ENCODE results near the gene DUS1L. TPM values are rescaled to one million over a fixed set of nuclear protein-coding genes. Genes with fewer than 3 reads are reported as not detected.

DUS1L gene
- total and polyA plus RNA-seq, 2 experiments from 2014 or later, result 71.9 to 160 TPM

DNA sequence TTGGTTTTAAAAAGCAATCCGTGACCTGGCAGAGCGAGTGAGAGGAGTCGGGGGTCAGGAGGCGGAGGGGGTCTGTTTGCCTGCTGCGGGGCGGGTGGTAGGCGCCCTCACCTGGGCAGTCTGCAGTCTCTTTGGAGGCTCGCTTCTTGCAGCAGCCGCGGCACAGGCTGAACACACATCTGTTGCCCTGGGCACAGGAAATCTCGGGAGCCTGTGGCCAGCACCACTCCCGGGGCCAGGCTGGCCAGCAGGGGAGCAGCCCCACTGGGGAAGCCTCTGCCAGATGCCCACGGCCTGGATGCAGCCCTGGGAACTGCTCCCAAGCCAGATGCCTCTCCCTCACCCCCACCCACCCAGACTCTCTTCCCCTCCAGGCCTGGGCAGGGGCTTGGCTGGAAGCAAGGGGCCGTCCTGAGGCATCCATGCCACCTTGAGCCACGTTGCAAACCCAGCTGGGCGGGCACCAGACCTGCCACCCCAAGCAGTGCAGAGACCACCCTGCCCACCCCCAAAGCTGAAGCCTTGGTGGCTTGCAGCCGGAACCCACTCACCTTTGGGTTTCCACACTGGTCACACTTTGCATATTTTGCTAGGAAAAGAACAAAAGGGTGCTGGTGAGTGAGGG is 7.3 kb downstream of the DUS1L start:
- DNase-seq (ENCODE audit: low spot score), result no peak
- TF ChIP-seq, protein P1, sequence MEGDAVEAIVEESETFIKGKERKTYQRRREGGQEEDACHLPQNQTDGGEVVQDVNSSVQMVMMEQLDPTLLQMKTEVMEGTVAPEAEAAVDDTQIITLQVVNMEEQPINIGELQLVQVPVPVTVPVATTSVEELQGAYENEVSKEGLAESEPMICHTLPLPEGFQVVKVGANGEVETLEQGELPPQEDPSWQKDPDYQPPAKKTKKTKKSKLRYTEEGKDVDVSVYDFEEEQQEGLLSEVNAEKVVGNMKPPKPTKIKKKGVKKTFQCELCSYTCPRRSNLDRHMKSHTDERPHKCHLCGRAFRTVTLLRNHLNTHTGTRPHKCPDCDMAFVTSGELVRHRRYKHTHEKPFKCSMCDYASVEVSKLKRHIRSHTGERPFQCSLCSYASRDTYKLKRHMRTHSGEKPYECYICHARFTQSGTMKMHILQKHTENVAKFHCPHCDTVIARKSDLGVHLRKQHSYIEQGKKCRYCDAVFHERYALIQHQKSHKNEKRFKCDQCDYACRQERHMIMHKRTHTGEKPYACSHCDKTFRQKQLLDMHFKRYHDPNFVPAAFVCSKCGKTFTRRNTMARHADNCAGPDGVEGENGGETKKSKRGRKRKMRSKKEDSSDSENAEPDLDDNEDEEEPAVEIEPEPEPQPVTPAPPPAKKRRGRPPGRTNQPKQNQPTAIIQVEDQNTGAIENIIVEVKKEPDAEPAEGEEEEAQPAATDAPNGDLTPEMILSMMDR (IDR thresholded peaks at IDR 0.05; ENCODE audit: poor library complexity), result no peak
- TF ChIP-seq EZH2 (IDR thresholded peaks at IDR 0.05; ENCODE audit: borderline replicate concordance) (no peak), EZH2phosphoT487 (IDR thresholded peaks at IDR 0.05; ENCODE audit: low read depth, severe bottlenecking, unreplicated experiment) (no peak)
- Histone ChIP-seq H3K79me2 (peaks cover 2% of the 10 kb centered on the region), H3K27ac (no peak overlapping the region), H4K20me1 (ENCODE audit: insufficient read depth, poor library complexity, severe bottlenecking) (no peaks in the 10 kb centered on the region), H3K27me3 (no peaks in the 10 kb centered on the region), H2AFZ (no peak overlapping the region), H3K4me2 (no peak overlapping the region), H3K9me3 (ENCODE audit: low read depth) (no peaks in the 10 kb centered on the region), H3K9me2 (replicated peaks; ENCODE audit: insufficient read depth) (no peaks in the 10 kb centered on the region), H3K4me3 (no peak overlapping the region), H3K36me3 (replicated peaks; ENCODE audit: insufficient read depth, low read depth) (no peaks in the 10 kb centered on the region), H3K4me1 (ENCODE audit: insufficient read depth) (peaks cover under 1% of the 10 kb centered on the region)
- WGBS (ENCODE audit: low lambda C conversion rate, missing lambda C conversion rate), result 96% methylated on average over 10 of the region's 17 CpGs

DNA sequence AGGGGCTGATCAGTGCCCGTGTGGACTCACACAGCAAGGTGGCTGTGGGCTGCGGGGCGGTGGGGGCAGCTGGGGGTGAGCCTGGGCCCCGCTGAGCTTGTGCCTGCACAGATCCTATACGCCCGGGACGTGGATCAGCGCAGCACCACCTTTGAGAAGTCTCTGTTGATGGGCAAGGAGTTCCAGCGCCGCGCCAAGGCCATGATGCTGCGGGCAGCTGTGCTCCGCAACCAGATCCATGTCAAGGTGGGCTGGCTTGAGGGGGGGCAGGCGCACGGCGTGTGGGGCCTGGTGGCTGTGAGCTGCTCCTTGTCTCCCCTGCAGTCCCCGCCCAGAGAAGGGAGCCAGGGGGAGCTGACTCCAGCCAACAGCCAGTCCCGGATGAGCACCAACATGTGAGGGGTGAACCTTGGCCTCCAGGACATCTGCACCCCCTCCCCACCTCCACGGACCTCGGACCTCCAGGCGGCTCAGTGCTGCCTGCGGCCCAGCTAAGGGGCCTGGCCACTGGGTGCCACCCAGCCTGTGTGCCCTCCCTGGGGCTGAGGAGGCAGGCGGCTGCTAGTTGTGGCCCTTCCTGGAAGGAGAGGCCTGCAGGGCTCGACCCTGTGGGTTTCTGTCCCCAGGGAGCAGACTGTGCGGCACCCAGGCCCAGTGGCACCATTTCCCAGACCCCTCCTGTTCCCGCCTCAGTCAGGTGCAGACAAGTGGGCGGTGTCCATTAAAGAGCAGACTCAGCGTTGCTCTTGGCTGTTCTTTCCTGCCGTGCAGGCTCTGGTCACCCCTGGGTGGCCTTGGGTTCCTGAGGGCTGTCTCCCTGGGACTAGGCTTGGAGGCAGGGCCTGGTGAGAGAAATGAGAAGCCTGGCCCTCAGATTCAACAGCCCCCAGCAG is 8.6 kb downstream of the DUS1L start:
- peaks cover 15% of the 10 kb centered on the region for H3K79me2 ChIP-seq

DNA sequence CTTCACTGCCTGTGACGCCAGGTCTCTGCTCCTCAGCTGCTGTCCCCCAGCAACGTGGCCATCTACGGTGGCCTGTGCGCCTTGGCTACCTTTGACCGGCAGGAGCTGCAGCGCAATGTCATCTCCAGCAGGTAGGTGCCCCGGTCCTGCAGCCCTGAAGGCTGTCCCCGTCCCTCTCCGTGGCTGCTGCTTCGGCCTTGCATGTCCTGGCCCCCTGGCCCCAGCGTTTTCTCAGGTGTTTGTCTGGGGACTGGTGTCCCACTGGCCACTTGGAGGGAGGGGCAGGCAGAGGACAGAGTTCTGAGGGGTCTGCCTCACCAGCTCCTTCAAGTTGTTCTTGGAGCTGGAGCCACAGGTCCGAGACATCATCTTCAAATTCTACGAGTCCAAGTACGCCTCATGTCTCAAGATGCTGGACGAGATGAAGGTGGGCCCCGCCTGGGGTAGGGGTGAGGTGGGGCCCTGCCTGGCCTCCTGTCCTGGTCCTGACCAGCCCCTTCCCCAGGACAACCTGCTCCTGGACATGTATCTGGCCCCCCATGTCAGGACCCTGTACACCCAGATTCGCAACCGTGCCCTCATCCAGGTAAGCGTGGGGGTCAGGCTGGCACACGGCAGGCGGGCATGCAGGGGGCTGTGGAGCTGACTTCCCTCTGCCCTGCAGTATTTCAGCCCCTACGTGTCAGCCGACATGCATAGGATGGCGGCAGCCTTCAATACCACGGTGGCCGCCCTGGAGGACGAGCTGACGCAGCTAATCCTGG is 9.5 kb downstream of the DUS1L start:
- no peak overlapping the region for H3K4me2 ChIP-seq
- no peaks in the 10 kb centered on the region for H3K9me2 ChIP-seq (replicated peaks; ENCODE audit: insufficient read depth)
- no peak overlapping the region for H3K27ac ChIP-seq
- 95% methylated on average over 28 of the region's 28 CpGs for WGBS (ENCODE audit: low lambda C conversion rate, missing lambda C conversion rate)
- H3K36me3 ChIP-seq (replicated peaks; ENCODE audit: insufficient read depth, low read depth), result no peaks in the 10 kb centered on the region
- H3K9me3 ChIP-seq (ENCODE audit: low read depth), result no peaks in the 10 kb centered on the region
- peaks cover 17% of the 10 kb centered on the region for H3K79me2 ChIP-seq
- H3K27me3 ChIP-seq, result no peaks in the 10 kb centered on the region
- peaks cover 3% of the 10 kb centered on the region for H4K20me1 ChIP-seq (ENCODE audit: insufficient read depth, poor library complexity, severe bottlenecking)
- no peak overlapping the region for H3K4me3 ChIP-seq
- no peak overlapping the region for H2AFZ ChIP-seq
- DNase-seq (ENCODE audit: low spot score), result no peak
- H3K4me1 ChIP-seq (ENCODE audit: insufficient read depth), result peaks cover 8% of the 10 kb centered on the region
- no peak for TF ChIP-seq EZH2phosphoT487 (IDR thresholded peaks at IDR 0.05; ENCODE audit: low read depth, severe bottlenecking, unreplicated experiment)
- TF ChIP-seq EZH2 (IDR thresholded peaks at IDR 0.05; ENCODE audit: borderline replicate concordance), result no peak
- TF ChIP-seq, protein P1 (IDR thresholded peaks at IDR 0.05; ENCODE audit: poor library complexity), result no peak

More for the DNA sequence above, 8.6 kb downstream of the DUS1L start:
- H3K4me3 ChIP-seq, result no peak overlapping the region
- no peak overlapping the region for H3K4me2 ChIP-seq
- H3K4me1 ChIP-seq (ENCODE audit: insufficient read depth), result peaks cover 8% of the 10 kb centered on the region
- H3K9me3 ChIP-seq (ENCODE audit: low read depth), result no peaks in the 10 kb centered on the region
- no peak for DNase-seq (ENCODE audit: low spot score)
- no peak overlapping the region for H3K27ac ChIP-seq
- peaks cover 3% of the 10 kb centered on the region for H4K20me1 ChIP-seq (ENCODE audit: insufficient read depth, poor library complexity, severe bottlenecking)
- no peaks in the 10 kb centered on the region for H3K36me3 ChIP-seq (replicated peaks; ENCODE audit: insufficient read depth, low read depth)
- H3K27me3 ChIP-seq, result no peaks in the 10 kb centered on the region
- TF ChIP-seq, protein P1 (IDR thresholded peaks at IDR 0.05; ENCODE audit: poor library complexity), result no peak
- TF ChIP-seq EZH2phosphoT487 (IDR thresholded peaks at IDR 0.05; ENCODE audit: low read depth, severe bottlenecking, unreplicated experiment), result no peak
- no peak for TF ChIP-seq EZH2 (IDR thresholded peaks at IDR 0.05; ENCODE audit: borderline replicate concordance)
- H3K9me2 ChIP-seq (replicated peaks; ENCODE audit: insufficient read depth), result no peaks in the 10 kb centered on the region
- no peak overlapping the region for H2AFZ ChIP-seq
- WGBS (ENCODE audit: low lambda C conversion rate, missing lambda C conversion rate), result 92% methylated on average over 28 of the region's 29 CpGs
